Superior temporal gyrus (tissue), 1 donor: ENCODE data around the gene NTS.

ENCODE experiments used
- DNase-seq: peaks from one replicate; pipeline ENCODE4 v3.0.0-alpha.2; 2016; ENCODE audit errors: extremely low spot score

NTS gene

DNA sequence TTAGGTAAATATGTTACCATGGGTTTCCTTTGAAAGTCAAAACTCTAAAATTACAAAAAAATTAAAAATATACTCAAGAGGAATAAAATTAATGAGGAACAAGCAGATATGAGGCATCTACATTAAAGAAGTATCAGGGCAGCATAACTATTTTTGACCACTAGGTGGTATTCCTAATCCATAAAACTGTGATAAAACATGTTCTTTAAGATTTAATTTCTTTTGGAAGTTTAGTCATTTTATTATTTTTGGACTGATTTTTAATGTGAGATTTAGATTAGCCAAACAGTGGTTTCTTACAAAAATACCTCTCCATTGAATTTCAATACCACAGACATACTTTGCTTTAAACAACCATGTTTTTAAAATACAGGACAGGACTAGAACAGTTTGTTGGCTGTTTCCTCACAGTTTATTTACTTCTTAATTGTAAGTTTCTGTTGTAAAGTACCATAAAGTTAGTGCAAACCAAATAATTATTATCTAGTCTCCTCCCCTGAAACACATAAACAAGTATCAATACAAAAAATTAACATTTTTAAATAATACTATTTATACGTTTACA, 49.8 kb downstream of the NTS start:
- peak; percentile 57 for DNase-seq

DNA sequence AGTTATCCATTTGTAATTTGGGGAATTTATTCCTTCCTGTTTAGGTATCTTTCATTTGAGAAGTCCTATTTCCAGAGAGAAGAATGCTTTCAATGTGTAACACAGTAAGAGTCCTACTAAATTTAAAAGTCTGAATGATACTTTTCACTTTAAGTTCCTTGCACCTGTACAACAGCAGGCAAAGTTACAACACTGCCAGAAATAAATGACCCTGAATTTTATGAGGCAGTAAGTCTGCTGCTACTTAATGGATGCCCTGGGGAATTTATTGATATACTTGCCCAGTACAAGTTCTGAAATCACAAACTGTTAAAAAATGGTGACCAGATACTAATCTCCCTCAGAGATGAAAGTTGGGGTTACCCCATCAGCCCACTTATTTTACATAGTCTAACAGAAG, 53.1 kb downstream of the NTS start:
- DNase-seq: no peak
